Measurements from ENCODE around the gene MVB12A. TPM values are rescaled to one million over a fixed set of nuclear protein-coding genes. Genes with fewer than 3 reads are reported as not detected.
A peak's percentile ranks its signal among the peaks of the same experiment; 100 is the strongest.

MVB12A gene
- total RNA-seq, 2 experiments from 2014 or later: 57.3 to 65.1 TPM

DNA sequence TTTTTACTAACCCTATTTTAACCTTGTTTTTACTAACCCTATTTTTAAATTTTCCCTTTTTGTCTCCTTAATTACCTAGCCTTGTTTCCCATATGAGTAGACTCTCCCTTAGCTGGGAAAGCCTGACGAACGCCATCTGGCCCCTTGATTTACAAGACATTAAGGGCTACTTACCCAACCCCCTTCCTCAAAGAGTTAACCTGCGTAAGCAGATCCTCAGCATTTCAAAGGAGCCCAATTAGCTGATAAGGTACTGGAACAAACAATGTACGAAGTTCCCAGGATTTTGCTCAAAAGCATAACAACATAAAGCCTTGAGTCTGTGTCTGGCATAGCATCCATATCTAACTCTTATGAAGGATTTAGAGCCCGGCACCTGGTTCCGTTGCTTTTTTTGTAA is 4.7 kb upstream of the MVB12A start:
- Histone ChIP-seq H3K36me3 (ENCODE audit: insufficient read depth, low read length) (peaks cover 54% of the 10 kb centered on the region), H4K20me1 (ENCODE audit: insufficient read depth, low read length) (no peaks in the 10 kb centered on the region), H3K79me2 (ENCODE audit: insufficient read depth, low read depth, low read length) (peaks cover 15% of the 10 kb centered on the region; the same call in 1 of the 2 replicates), H3K4me1 (ENCODE audit: insufficient read depth, low read length, poor library complexity, severe bottlenecking) (peaks cover 40% of the 10 kb centered on the region), H2AFZ (ENCODE audit: low read length) (no peak overlapping the region), H3K4me2 (ENCODE audit: low read length) (no peak overlapping the region), H3K9me2 (ENCODE audit: insufficient read depth, low read length) (no peaks in the 10 kb centered on the region), H3K9me3 (ENCODE audit: low read length) (no peaks in the 10 kb centered on the region), H3K27ac (ENCODE audit: low read depth, low read length, poor library complexity, severe bottlenecking) (no peak overlapping the region), H3K4me3 (ENCODE audit: low read depth, low read length, poor library complexity, severe bottlenecking) (no peak overlapping the region)
- intact Hi-C loops (cut with micrococcal nuclease; ENCODE audit: unreplicated experiment): no loop called here
- no peak for DNase-seq (ENCODE audit: low spot score)
- CTCF ChIA-PET (ENCODE audit: unreplicated experiment): no interaction called here
- TF ChIP-seq, protein P1, sequence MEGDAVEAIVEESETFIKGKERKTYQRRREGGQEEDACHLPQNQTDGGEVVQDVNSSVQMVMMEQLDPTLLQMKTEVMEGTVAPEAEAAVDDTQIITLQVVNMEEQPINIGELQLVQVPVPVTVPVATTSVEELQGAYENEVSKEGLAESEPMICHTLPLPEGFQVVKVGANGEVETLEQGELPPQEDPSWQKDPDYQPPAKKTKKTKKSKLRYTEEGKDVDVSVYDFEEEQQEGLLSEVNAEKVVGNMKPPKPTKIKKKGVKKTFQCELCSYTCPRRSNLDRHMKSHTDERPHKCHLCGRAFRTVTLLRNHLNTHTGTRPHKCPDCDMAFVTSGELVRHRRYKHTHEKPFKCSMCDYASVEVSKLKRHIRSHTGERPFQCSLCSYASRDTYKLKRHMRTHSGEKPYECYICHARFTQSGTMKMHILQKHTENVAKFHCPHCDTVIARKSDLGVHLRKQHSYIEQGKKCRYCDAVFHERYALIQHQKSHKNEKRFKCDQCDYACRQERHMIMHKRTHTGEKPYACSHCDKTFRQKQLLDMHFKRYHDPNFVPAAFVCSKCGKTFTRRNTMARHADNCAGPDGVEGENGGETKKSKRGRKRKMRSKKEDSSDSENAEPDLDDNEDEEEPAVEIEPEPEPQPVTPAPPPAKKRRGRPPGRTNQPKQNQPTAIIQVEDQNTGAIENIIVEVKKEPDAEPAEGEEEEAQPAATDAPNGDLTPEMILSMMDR (conservative IDR thresholded peaks at IDR 0.05; ENCODE audit: low read length): no peak
- no peak for TF ChIP-seq EZH2phosphoT487 (IDR thresholded peaks at IDR 0.05; ENCODE audit: borderline replicate concordance, low read depth, low read length)
- POLR2A ChIA-PET: interaction anchor here (0.6 kb wide), 1 partner anchor 19 kb away, joined by 3 read pairs; no protein-coding TSS in a partner anchor
- BruUV-seq (replicated peaks): TSS peak; percentile 73

DNA sequence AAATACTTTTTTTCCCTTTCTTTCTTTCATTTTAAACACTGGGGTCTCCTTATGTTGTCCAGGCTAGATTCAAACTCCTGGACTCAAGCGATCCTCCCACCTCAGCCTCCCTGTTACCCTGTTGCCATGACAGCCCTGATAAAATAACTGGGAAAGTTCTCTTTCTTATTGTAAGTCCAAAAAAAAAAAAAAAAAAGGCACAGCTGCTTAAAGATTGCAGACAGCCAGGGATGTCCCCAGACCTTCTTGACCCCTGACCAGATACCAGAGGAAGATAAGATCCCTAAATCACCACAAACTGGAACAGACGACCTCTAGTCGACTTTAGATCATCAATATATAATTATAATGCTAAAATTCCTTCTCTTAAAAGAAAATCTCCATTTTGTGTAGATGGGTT is 1.1 kb upstream of the MVB12A start:
- TF ChIP-seq EZH2phosphoT487 (IDR thresholded peaks at IDR 0.05; ENCODE audit: borderline replicate concordance, low read depth, low read length): no peak
- TF ChIP-seq, protein P1 (conservative IDR thresholded peaks at IDR 0.05; ENCODE audit: low read length): no peak
- POLR2A ChIA-PET: interaction anchor here (1.0 to 2.1 kb wide), 3 partner anchors 13 to 83 kb away, joined by 3 to 13 read pairs (median 3); partner anchors contain the start of gene BST2
- H2AFZ ChIP-seq (ENCODE audit: low read length): no peak overlapping the region

DNA sequence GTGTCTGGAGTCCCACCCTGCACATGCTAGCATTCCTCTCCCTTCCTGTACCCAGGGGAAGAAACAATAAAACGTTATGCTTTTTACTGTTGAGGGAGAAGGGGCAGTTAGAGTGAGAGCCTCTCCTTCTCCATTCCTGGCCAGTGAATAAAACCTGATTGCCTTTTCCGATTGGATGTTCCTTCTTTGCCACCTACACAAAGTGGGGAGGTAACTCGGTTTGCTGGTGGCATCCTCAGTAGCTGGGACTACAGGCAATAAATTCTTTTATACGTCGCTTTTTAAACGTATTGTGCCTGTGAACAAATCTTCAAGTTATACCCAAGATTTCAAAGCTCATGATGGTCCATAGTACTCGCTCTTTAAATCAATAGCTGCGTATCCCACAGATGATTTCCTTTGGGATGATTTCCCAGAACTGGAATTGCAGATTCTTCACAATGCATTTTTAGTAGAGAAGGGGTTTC is 660 bp upstream of the MVB12A start:
- Histone ChIP-seq H2AFZ (ENCODE audit: low read length) (peak overlapping the region; percentile 70; the same call in 1 of the 2 replicates), H3K36me3 (ENCODE audit: insufficient read depth, low read length) (peaks cover 21% of the 10 kb centered on the region), H3K4me1 (ENCODE audit: insufficient read depth, low read length, poor library complexity, severe bottlenecking) (peaks cover 21% of the 10 kb centered on the region), H3K9me2 (ENCODE audit: insufficient read depth, low read length) (no peaks in the 10 kb centered on the region), H4K20me1 (ENCODE audit: insufficient read depth, low read length) (no peaks in the 10 kb centered on the region), H3K9me3 (ENCODE audit: low read length) (no peaks in the 10 kb centered on the region), H3K27ac (ENCODE audit: low read depth, low read length, poor library complexity, severe bottlenecking) (peak overlapping the region; percentile 68), H3K4me2 (ENCODE audit: low read length) (peak overlapping the region; percentile 82), H3K4me3 (ENCODE audit: low read depth, low read length, poor library complexity, severe bottlenecking) (peak overlapping the region; percentile 74), H3K79me2 (ENCODE audit: insufficient read depth, low read depth, low read length) (peaks cover 6% of the 10 kb centered on the region; the same call in 1 of the 2 replicates)
- no peak for DNase-seq (ENCODE audit: low spot score)
- TF ChIP-seq EZH2phosphoT487 (IDR thresholded peaks at IDR 0.05; ENCODE audit: borderline replicate concordance, low read depth, low read length): no peak
- TF ChIP-seq, protein P1 (conservative IDR thresholded peaks at IDR 0.05; ENCODE audit: low read length): no peak
- intact Hi-C loops (cut with micrococcal nuclease; ENCODE audit: unreplicated experiment): no loop called here
- TSS peak; percentile 98 for BruUV-seq (replicated peaks)
- CTCF ChIA-PET (ENCODE audit: unreplicated experiment): interaction anchor here (0.6 to 1.0 kb wide), 2 partner anchors 9 to 363 kb away, joined by 3 read pairs; no protein-coding TSS in a partner anchor
- POLR2A ChIA-PET: interaction anchor here (0.7 to 2.1 kb wide), 5 partner anchors 13 to 128 kb away, joined by 3 to 13 read pairs (median 4); partner anchors contain the start of gene BST2

More for the DNA sequence above, 1.1 kb upstream of the MVB12A start:
- CTCF ChIA-PET (ENCODE audit: unreplicated experiment): no interaction called here
- intact Hi-C loops (cut with micrococcal nuclease; ENCODE audit: unreplicated experiment): no loop called here
- H3K4me1 ChIP-seq (ENCODE audit: insufficient read depth, low read length, poor library complexity, severe bottlenecking): peaks cover 19% of the 10 kb centered on the region
- H3K9me3 ChIP-seq (ENCODE audit: low read length): no peaks in the 10 kb centered on the region
- peaks cover 26% of the 10 kb centered on the region for H3K36me3 ChIP-seq (ENCODE audit: insufficient read depth, low read length)
- no peak for DNase-seq (ENCODE audit: low spot score)
- peak overlapping the region; percentile 68 for H3K27ac ChIP-seq (ENCODE audit: low read depth, low read length, poor library complexity, severe bottlenecking)
- no TSS peak for BruUV-seq (replicated peaks)
- peak overlapping the region; percentile 74 for H3K4me3 ChIP-seq (ENCODE audit: low read depth, low read length, poor library complexity, severe bottlenecking)
- peaks cover 6% of the 10 kb centered on the region; the same call in 1 of the 2 replicates for H3K79me2 ChIP-seq (ENCODE audit: insufficient read depth, low read depth, low read length)
- H3K9me2 ChIP-seq (ENCODE audit: insufficient read depth, low read length): no peaks in the 10 kb centered on the region
- no peaks in the 10 kb centered on the region for H4K20me1 ChIP-seq (ENCODE audit: insufficient read depth, low read length)
- H3K4me2 ChIP-seq (ENCODE audit: low read length): peak overlapping the region; percentile 82
